ENCODE results near the gene NDST4. TPM values are rescaled to one million over a fixed set of nuclear protein-coding genes. Genes with fewer than 3 reads are reported as not detected.

The NDST4 gene
- total RNA-seq, 1 experiment from 2014 or later: not detected

DNA sequence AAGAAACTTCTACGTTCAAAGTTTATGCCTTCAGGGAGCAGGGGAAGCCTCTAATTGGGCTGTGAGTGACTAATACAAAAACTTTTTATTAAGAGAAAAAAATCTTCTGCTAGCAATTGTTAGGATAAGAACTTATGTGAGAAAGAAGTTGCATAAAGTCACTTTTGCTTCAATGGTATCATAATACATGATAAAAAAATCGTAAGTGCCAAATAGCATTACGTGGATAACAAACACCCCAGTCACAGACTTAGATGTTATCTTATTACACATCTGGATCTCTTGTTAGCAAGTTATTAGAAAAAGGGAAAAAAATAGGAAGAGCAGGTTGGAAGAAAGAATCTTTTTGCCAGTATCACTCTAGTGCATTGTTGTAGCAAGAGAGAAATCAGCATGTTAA is 4.2 kb upstream of the NDST4 start:
- H4K20me1 ChIP-seq (ENCODE audit: control insufficient read depth, insufficient read depth, insufficient read length): no peaks in the 10 kb centered on the region
- no peak overlapping the region for H2AFZ ChIP-seq (ENCODE audit: low read length)
- no peak overlapping the region for H3K9ac ChIP-seq (ENCODE audit: extremely low read depth, insufficient read length, low read length)
- H2BK120ac ChIP-seq (ENCODE audit: low read depth, low read length, poor library complexity, severe bottlenecking): no peak overlapping the region
- no peaks in the 10 kb centered on the region for H3K36me3 Mint-ChIP-seq (ENCODE audit: insufficient read depth in 1 of 3, low read depth in 3 of 3)
- no peak overlapping the region for H2BK20ac ChIP-seq (ENCODE audit: low read depth, low read length, poor library complexity, severe bottlenecking)
- H3K4me1 ChIP-seq (ENCODE audit: insufficient read depth, low read length): no peaks in the 10 kb centered on the region
- H3K56ac ChIP-seq (ENCODE audit: insufficient read length, low read depth, low read length): no peak overlapping the region
- no peak for DNase-seq
- no peak overlapping the region for H3K18ac ChIP-seq (ENCODE audit: insufficient read length, low read depth, low read length)
- H3K27me3 ChIP-seq (ENCODE audit: insufficient read depth, low read length): no peaks in the 10 kb centered on the region
- no peaks in the 10 kb centered on the region for H3K9me3 Mint-ChIP-seq
- H2AK5ac ChIP-seq (ENCODE audit: insufficient read length, low read length): no peak overlapping the region
- H3K23ac ChIP-seq (ENCODE audit: insufficient read length, low read depth, low read length): no peak overlapping the region
- no peak overlapping the region for H3K27ac ChIP-seq (ENCODE audit: insufficient read length, low read depth, low read length)
- no peaks in the 10 kb centered on the region for H3K79me2 ChIP-seq (ENCODE audit: insufficient read depth, low read length)
- no peaks in the 10 kb centered on the region for H3K23me2 ChIP-seq (ENCODE audit: insufficient read length, low read depth, low read length, poor library complexity, severe bottlenecking)
- H3T11ph ChIP-seq (ENCODE audit: low read length): no peak overlapping the region
- no peak overlapping the region for H3K4ac ChIP-seq (ENCODE audit: low read depth, low read length)
- H4K91ac ChIP-seq (ENCODE audit: insufficient read length, low read depth, low read length): no peak overlapping the region
- H4K8ac ChIP-seq (replicated peaks; ENCODE audit: insufficient read length, low read depth, low read length): no peak overlapping the region
- H3K14ac ChIP-seq (ENCODE audit: insufficient read depth, low read length): no peak overlapping the region
- TF ChIP-seq, protein P1, sequence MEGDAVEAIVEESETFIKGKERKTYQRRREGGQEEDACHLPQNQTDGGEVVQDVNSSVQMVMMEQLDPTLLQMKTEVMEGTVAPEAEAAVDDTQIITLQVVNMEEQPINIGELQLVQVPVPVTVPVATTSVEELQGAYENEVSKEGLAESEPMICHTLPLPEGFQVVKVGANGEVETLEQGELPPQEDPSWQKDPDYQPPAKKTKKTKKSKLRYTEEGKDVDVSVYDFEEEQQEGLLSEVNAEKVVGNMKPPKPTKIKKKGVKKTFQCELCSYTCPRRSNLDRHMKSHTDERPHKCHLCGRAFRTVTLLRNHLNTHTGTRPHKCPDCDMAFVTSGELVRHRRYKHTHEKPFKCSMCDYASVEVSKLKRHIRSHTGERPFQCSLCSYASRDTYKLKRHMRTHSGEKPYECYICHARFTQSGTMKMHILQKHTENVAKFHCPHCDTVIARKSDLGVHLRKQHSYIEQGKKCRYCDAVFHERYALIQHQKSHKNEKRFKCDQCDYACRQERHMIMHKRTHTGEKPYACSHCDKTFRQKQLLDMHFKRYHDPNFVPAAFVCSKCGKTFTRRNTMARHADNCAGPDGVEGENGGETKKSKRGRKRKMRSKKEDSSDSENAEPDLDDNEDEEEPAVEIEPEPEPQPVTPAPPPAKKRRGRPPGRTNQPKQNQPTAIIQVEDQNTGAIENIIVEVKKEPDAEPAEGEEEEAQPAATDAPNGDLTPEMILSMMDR (conservative IDR thresholded peaks at IDR 0.05): no peak
- H3K27ac Mint-ChIP-seq: no peak overlapping the region; a peak in 1 of 7 replicates
- H3K79me1 ChIP-seq (ENCODE audit: insufficient read depth, low read depth, low read length, poor library complexity, severe bottlenecking): no peaks in the 10 kb centered on the region
- H3K9me3 ChIP-seq (ENCODE audit: control insufficient read depth, low read depth, low read length): no peaks in the 10 kb centered on the region
- no peak overlapping the region for H3K4me3 Mint-ChIP-seq
- no peak overlapping the region for H2BK15ac ChIP-seq (ENCODE audit: low read depth, low read length)
- H3K27me3 Mint-ChIP-seq (ENCODE audit: low read depth): no peaks in the 10 kb centered on the region
- H2BK12ac ChIP-seq (ENCODE audit: insufficient read length, low read depth, low read length): no peak overlapping the region
- WGBS (ENCODE audit: extremely low coverage, insufficient read length, low lambda C conversion rate): no CpG with 5 or more reads among the region's 3 CpGs
- H3K4me1 Mint-ChIP-seq: peaks cover 16 to 18% of the 10 kb centered on the region in 2 experiments
- no peak overlapping the region for H3K4me2 ChIP-seq (ENCODE audit: insufficient read depth, insufficient read length, low read length)
- H4K5ac ChIP-seq (ENCODE audit: insufficient read length, low read depth, low read length): no peak overlapping the region
- H2BK5ac ChIP-seq (ENCODE audit: insufficient read length, low read length): no peak overlapping the region

Measured in H9 (cell line).